Gastroesophageal sphincter (tissue), 3 donors: ENCODE data around the gene PRPSAP1.
"Not testable (repeated sequence)": the region's sequence is repeated elsewhere in the genome, so short reads cannot be mapped to it uniquely, and the experiment has no call there.

Source experiments
- EP300 ChIP-seq: sonication (generic); formaldehyde crosslinking; IDR thresholded peaks from one replicate; pipeline ENCODE4 v1.6.1; 2017; ENCODE audit warnings: antibody characterized with exemption, mild to moderate bottlenecking
- POLR2A ChIP-seq, 2 donors: fragments of 450-650 bp; IDR thresholded peaks; one replicate each; pipeline ENCODE4 v1.6.1; 2017; ENCODE audit warnings: antibody characterized with exemption in 2 of 2, mild to moderate bottlenecking in 2 of 2, moderate library complexity in 1 of 2
- POLR2AphosphoS5 ChIP-seq: sonication (generic); formaldehyde crosslinking; IDR thresholded peaks from one replicate; pipeline ENCODE4 v1.6.1; 2017; ENCODE audit warnings: antibody characterized with exemption
- TF ChIP-seq, protein P1 (sequence below), 4 experiments: fragments of 200-600 bp in 2 of 4; fragments of 450-650 bp in 2 of 4; sonication (generic) in 1 of 4; IDR thresholded peaks; one replicate each; pipeline ENCODE4 v1.5.1; 2017 to 2019; ENCODE audit warnings: antibody characterized with exemption in 4 of 4, mild to moderate bottlenecking in 2 of 4, moderate library complexity in 2 of 4

DNA sequence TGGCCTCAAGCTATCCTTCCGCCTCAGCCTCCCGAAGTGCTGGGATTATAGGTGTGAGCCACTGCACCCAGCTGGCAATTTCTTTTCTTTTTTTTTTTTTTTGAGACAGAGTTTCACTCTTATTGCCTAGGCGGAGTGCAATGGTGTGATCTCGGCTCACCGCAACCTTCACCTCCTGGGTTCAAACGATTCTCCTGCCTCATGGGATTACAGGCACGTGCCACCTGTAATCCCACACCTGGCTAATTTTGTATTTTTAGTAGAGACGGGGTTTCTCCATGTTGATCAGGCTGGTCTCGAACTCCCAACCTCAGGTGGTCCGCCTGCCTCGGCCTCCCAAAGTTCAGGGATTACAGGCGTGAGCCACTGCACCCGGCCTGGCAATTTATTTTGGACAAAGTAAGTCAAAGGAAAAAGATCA is 86.1 kb downstream of the PRPSAP1 start:
- TF ChIP-seq, protein P1, sequence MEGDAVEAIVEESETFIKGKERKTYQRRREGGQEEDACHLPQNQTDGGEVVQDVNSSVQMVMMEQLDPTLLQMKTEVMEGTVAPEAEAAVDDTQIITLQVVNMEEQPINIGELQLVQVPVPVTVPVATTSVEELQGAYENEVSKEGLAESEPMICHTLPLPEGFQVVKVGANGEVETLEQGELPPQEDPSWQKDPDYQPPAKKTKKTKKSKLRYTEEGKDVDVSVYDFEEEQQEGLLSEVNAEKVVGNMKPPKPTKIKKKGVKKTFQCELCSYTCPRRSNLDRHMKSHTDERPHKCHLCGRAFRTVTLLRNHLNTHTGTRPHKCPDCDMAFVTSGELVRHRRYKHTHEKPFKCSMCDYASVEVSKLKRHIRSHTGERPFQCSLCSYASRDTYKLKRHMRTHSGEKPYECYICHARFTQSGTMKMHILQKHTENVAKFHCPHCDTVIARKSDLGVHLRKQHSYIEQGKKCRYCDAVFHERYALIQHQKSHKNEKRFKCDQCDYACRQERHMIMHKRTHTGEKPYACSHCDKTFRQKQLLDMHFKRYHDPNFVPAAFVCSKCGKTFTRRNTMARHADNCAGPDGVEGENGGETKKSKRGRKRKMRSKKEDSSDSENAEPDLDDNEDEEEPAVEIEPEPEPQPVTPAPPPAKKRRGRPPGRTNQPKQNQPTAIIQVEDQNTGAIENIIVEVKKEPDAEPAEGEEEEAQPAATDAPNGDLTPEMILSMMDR (IDR thresholded peaks at IDR 0.05): not testable (repeated sequence)
- TF ChIP-seq EP300; POLR2A (IDR thresholded peaks at IDR 0.05); POLR2AphosphoS5: not testable (repeated sequence)
